ENCODE measurements around the gene SNRK. TPM values are rescaled to one million over a fixed set of nuclear protein-coding genes. Genes with fewer than 3 reads are reported as not detected.

Gene SNRK
- total RNA-seq, 2 donors from 2014 or later = 19.4 TPM

DNA sequence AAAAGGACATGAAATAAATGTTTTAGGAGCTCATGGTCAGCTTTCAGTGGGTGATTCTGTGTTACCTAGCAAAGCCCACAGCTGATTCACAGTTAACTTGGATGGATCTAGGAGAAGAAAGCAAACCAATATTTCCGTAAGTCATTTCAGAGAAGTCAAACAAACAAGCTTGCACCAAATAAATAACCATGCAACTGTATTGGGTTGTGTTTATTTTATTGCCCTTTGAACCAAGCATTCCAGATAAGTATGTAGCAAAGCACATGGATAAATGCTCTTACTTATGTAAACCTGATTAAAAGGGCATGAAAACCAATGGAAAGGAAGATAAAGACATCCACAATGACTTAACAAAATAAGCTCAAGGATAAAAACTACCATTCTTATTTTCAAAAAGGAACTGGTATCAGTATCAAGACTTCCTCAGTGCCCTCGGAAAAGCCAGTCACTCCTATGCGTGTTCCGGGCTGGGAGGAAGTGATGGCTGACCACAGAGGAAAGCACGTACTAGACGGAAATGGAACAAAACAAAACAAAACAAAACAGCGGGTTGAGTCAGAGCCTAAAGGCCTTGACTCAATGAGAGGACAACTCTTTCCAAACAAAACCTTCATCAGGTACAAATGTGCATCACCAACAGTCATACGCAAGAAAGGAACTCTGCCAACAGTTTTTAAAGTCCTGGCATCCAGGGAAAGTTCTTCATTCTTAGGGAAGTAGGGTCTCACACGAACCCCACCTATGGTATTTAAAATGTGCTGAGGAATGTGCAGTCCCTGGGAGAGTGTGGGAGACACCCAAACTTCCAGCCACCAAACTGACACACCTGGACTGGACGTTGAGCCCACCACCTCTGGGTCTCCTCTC, 103.3 kb downstream of the SNRK start:
- Mint-ChIP-seq H3K4me1 (peaks cover 19% of the 10 kb centered on the region), H3K27me3 (ENCODE audit: insufficient read depth) (no peaks in the 10 kb centered on the region), H3K27ac (peak overlapping the region; percentile 26), H3K36me3 (ENCODE audit: low read depth) (peaks cover 17% of the 10 kb centered on the region), H3K9me3 (peaks cover 8% of the 10 kb centered on the region), H3K4me3 (no peak overlapping the region)
- Histone ChIP-seq H3K27ac (ENCODE audit: low read depth, low read length) (no peak overlapping the region), H3K4me3 (ENCODE audit: low read length) (no peak overlapping the region), H3K9me3 (ENCODE audit: control insufficient read depth, low read length) (peaks cover 10% of the 10 kb centered on the region), H3K4me1 (ENCODE audit: control insufficient read depth, insufficient read depth, low read length) (no peaks in the 10 kb centered on the region), H3K27me3 (ENCODE audit: control insufficient read depth, insufficient read depth, low read length, poor library complexity, severe bottlenecking) (no peaks in the 10 kb centered on the region), H3K36me3 (ENCODE audit: control insufficient read depth, insufficient read depth, low read length) (peaks cover 8% of the 10 kb centered on the region), H3K9ac (ENCODE audit: extremely low read depth, low read length, poor library complexity, severe bottlenecking) (no peak overlapping the region)
- DNase-seq = no peak
- TF ChIP-seq, protein P1, sequence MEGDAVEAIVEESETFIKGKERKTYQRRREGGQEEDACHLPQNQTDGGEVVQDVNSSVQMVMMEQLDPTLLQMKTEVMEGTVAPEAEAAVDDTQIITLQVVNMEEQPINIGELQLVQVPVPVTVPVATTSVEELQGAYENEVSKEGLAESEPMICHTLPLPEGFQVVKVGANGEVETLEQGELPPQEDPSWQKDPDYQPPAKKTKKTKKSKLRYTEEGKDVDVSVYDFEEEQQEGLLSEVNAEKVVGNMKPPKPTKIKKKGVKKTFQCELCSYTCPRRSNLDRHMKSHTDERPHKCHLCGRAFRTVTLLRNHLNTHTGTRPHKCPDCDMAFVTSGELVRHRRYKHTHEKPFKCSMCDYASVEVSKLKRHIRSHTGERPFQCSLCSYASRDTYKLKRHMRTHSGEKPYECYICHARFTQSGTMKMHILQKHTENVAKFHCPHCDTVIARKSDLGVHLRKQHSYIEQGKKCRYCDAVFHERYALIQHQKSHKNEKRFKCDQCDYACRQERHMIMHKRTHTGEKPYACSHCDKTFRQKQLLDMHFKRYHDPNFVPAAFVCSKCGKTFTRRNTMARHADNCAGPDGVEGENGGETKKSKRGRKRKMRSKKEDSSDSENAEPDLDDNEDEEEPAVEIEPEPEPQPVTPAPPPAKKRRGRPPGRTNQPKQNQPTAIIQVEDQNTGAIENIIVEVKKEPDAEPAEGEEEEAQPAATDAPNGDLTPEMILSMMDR (conservative IDR thresholded peaks at IDR 0.05) = no peak
- WGBS, 2 experiments (ENCODE audit: insufficient coverage in 1 of 2, insufficient read length in 1 of 2) = 96 to 98% methylated on average over 7 to 9 of the region's 10 CpGs

DNA sequence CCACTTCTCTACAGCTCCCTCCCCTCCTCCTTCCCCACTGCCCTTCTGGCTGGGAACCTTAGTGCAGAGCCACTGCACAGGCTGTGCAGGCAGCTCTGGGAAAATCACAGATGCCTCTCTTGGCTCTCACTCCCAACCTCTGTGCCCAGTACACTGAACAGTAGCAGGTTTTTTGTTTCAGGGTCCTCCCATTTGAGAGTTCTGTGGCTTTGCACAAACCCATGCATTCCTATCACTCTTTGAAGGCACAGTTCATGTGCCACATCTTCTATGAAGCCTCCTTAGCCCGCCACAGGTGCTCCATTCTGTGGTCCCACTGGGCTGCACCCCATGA, 103.9 kb downstream of the SNRK start:
- no peak overlapping the region for H3K4me3 Mint-ChIP-seq
- WGBS, 2 experiments (ENCODE audit: insufficient coverage in 1 of 2, insufficient read length in 1 of 2) = 100% methylated on average over 1 of the region's 1 CpG; no CpG with 5 or more reads in 1 of the 2 experiments
- peaks cover 11% of the 10 kb centered on the region for H3K36me3 Mint-ChIP-seq (ENCODE audit: low read depth)
- H3K27me3 ChIP-seq (ENCODE audit: control insufficient read depth, insufficient read depth, low read length, poor library complexity, severe bottlenecking) = no peaks in the 10 kb centered on the region
- TF ChIP-seq, protein P1 (conservative IDR thresholded peaks at IDR 0.05) = no peak
- no peaks in the 10 kb centered on the region for H3K27me3 Mint-ChIP-seq (ENCODE audit: insufficient read depth)
- H3K9me3 Mint-ChIP-seq = peaks cover 2% of the 10 kb centered on the region
- H3K4me1 Mint-ChIP-seq = peaks cover 22% of the 10 kb centered on the region
- H3K27ac Mint-ChIP-seq = peak overlapping the region; percentile 60
- H3K9ac ChIP-seq (ENCODE audit: extremely low read depth, low read length, poor library complexity, severe bottlenecking) = no peak overlapping the region
- no peak overlapping the region for H3K4me3 ChIP-seq (ENCODE audit: low read length)
- no peak overlapping the region for H3K27ac ChIP-seq (ENCODE audit: low read depth, low read length)
- H3K36me3 ChIP-seq (ENCODE audit: control insufficient read depth, insufficient read depth, low read length) = peaks cover 7% of the 10 kb centered on the region
- peaks cover 6% of the 10 kb centered on the region for H3K9me3 ChIP-seq (ENCODE audit: control insufficient read depth, low read length)
- no peak for DNase-seq
- H3K4me1 ChIP-seq (ENCODE audit: control insufficient read depth, insufficient read depth, low read length) = no peaks in the 10 kb centered on the region

GRCh38 chr3:43391621-43392020, 105.3 kb downstream of the SNRK start:
- H3K4me3 Mint-ChIP-seq = no peak overlapping the region
- Histone ChIP-seq H3K27me3 (ENCODE audit: control insufficient read depth, insufficient read depth, low read length, poor library complexity, severe bottlenecking) (no peaks in the 10 kb centered on the region), H3K9me3 (ENCODE audit: control insufficient read depth, low read length) (no peaks in the 10 kb centered on the region), H3K4me3 (ENCODE audit: low read length) (no peak overlapping the region), H3K4me1 (ENCODE audit: control insufficient read depth, insufficient read depth, low read length) (no peaks in the 10 kb centered on the region), H3K27ac (ENCODE audit: low read depth, low read length) (no peak overlapping the region), H3K36me3 (ENCODE audit: control insufficient read depth, insufficient read depth, low read length) (peaks cover 3% of the 10 kb centered on the region), H3K9ac (ENCODE audit: extremely low read depth, low read length, poor library complexity, severe bottlenecking) (no peak overlapping the region)
- 40 to 50% methylated on average over 1 of the region's 1 CpG for WGBS, 2 experiments (ENCODE audit: insufficient coverage in 1 of 2, insufficient read length in 1 of 2)
- TF ChIP-seq, protein P1 (conservative IDR thresholded peaks at IDR 0.05) = no peak
- H3K27ac Mint-ChIP-seq = no peak overlapping the region
- no peaks in the 10 kb centered on the region for H3K27me3 Mint-ChIP-seq (ENCODE audit: insufficient read depth)
- peaks cover 3% of the 10 kb centered on the region for H3K36me3 Mint-ChIP-seq (ENCODE audit: low read depth)
- DNase-seq = no peak
- peaks cover 22% of the 10 kb centered on the region for H3K4me1 Mint-ChIP-seq
- H3K9me3 Mint-ChIP-seq = no peaks in the 10 kb centered on the region
